Naive thymus-derived CD8-positive, alpha-beta T cell (primary cell): ENCODE results near the gene NOXO1. TPM values are rescaled to one million over a fixed set of nuclear protein-coding genes. Genes with fewer than 3 reads are reported as not detected.

ENCODE experiments used
- ATAC-seq, 2 donors: fragments of 150-1000 bp; cut with Tn5 transposase in 1 of 2; sonication (Bioruptor Pico), chemical (Tn5 transposase) in 1 of 2; 1 replicate in 1 of 2; 2 replicates in 1 of 2; pipeline ENCODE4 v1.10.0; 2021; ENCODE audit warnings: mild to moderate bottlenecking in 2 of 2, moderate library complexity in 2 of 2
- POLR2A ChIA-PET: fragments of 350-600 bp; sonication (Branson Sonifier 250); formaldehyde crosslinking; loops from one replicate; lab custom pipeline; 2021; ENCODE audit warnings: antibody characterized with exemption; lab: Charles Lee
- DNase-seq, 10 donors: peaks; one replicate each; pipeline versions ENCODE4 v3.0.0 to v3.0.0-alpha.2; 2020 to 2022
- H3K27ac Mint-ChIP-seq, 10 donors: one replicate each; pipeline ENCODE4 v1.8.0; 2020 to 2022; ENCODE audit warnings: mild to moderate bottlenecking in 10 of 10, mixed read lengths in 10 of 10, moderate library complexity in 4 of 10, inconsistent platforms in 1 of 10
- H3K27me3 Mint-ChIP-seq, 5 donors: one replicate each; pipeline ENCODE4 v1.8.0; 2021 to 2022; ENCODE audit warnings: mixed read lengths in 5 of 5
- H3K36me3 Mint-ChIP-seq, 3 donors: one replicate each; pipeline ENCODE4 v1.8.0; 2020 to 2022; ENCODE audit warnings: mixed read lengths in 3 of 3, mild to moderate bottlenecking in 2 of 3, inconsistent platforms in 1 of 3
- H3K4me1 Mint-ChIP-seq, 4 donors: one replicate each; pipeline ENCODE4 v1.8.0; 2021 to 2022; ENCODE audit warnings: mixed read lengths in 4 of 4
- H3K4me3 Mint-ChIP-seq, 10 donors: one replicate each; pipeline ENCODE4 v1.8.0; 2020 to 2022; ENCODE audit warnings: mild to moderate bottlenecking in 10 of 10, mixed read lengths in 10 of 10, moderate library complexity in 6 of 10, inconsistent platforms in 1 of 10
- H3K9me3 Mint-ChIP-seq, 9 donors: one replicate each; pipeline ENCODE4 v1.8.0; 2020 to 2022; ENCODE audit warnings: mixed read lengths in 9 of 9, mild to moderate bottlenecking in 3 of 9, inconsistent platforms in 1 of 9, moderate library complexity in 1 of 9
- polyA plus RNA-seq, 3 donors: library from polyadenylated mRNA; unstranded; fragments of 300-500 nt; fragmentation: Illumina TruSeq; gene quantifications; one replicate each; pipeline ENCODE4 v1.2.3, GENCODE V29; 2021
- total RNA-seq, 8 experiments: library from RNA in 2 of 8; stranded (reverse) in 2 of 8; gene quantifications; one replicate each; pipeline ENCODE4 v1.2.3 and lab custom pipeline; 2021 to 2026

Gene NOXO1, protein sequence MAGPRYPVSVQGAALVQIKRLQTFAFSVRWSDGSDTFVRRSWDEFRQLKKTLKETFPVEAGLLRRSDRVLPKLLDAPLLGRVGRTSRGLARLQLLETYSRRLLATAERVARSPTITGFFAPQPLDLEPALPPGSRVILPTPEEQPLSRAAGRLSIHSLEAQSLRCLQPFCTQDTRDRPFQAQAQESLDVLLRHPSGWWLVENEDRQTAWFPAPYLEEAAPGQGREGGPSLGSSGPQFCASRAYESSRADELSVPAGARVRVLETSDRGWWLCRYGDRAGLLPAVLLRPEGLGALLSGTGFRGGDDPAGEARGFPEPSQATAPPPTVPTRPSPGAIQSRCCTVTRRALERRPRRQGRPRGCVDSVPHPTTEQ
- total RNA-seq: 1 to 10 TPM; 1.3 to 2.3 TPM
- polyA plus RNA-seq: not detected
- total RNA-seq (lab: John Stamatoyannopoulos, UW): 0 to 1.7 (median 0.55) reads per million in 6 experiments

DNA sequence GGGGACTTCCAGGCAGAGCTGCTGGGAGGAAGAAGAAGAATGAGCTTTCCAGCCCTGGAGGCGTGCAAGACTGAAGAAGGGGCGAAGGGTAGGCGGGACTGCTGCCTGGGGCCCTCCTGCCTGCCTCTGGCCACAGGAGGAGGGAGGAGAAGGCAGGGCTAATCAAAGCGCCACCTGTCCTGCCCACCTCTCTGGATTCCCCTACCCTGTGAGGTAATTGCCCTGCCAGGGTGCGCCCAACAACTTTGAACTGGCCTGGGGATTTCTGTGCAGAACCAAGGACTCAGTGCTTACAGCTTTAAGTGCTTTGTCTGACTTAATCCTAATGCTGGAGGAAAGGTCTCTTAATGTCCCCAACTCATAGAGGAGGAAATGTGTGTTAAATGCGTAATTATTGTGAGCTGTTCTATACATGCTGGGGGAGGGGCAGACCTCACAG is at the start of gene NOXO1:
Gene NOXO1 (minus strand): TSS at position 72 of the 439 bp plus-strand sequence. CDS start 290 bp downstream, outside the sequence.
- Mint-ChIP-seq H3K4me1 (peaks cover 5 to 19% (median 15%) of the 10 kb centered on the region in 4 donors), H3K4me3 (peak within 1 kb of the TSS in 7 of 10 donors; percentile 22 to 79 (median 73)), H3K27ac (peak within 1 kb of the TSS in 1 of 10 donors; percentile 73), H3K36me3 (peaks cover 0 to 36% (median 5%) of the 10 kb centered on the region in 3 donors), H3K27me3 (peaks cover 1 to 28% (median 4%) of the 10 kb centered on the region in 5 donors), H3K9me3 (no peaks in the 10 kb centered on the region)
- no peak for ATAC-seq
- POLR2A ChIA-PET: interaction anchor here (1.0 to 7.3 kb wide), 3 partner anchors 10 to 28 kb away, joined by 4 to 89 read pairs (median 43); partner anchors contain the start of genes NDUFB10, RPS2, TBL3 and ZNF598
- DNase-seq: no peak

DNA sequence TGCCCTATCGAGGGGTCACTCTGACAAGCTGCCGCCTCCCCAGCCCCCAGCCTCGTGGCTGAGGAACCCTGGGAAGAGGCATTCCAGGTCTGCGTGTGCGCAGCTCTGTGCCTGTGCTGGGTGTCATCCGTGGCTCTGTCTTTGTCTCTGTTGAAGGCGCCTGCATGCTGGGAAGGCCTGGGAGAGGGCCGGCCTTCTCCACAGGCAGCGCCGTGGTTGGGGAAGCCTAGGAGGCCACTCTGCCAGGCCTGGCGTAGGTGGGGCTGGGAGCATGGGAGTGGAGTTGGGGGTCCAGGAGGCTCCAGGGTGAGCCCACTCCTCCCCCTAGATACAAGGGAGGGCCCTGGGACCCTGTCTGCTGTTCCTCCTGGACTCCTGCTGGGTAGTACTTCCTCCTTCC is 48.8 kb upstream of the NOXO1 start:
- Mint-ChIP-seq H3K27ac (no peak overlapping the region), H3K36me3 (no peaks in the 10 kb centered on the region), H3K27me3 (no peaks in the 10 kb centered on the region), H3K4me3 (no peak overlapping the region), H3K9me3 (no peaks in the 10 kb centered on the region), H3K4me1 (peaks cover 1 to 18% (median 8%) of the 10 kb centered on the region in 4 donors)
- POLR2A ChIA-PET: interaction anchor here (0.6 to 1.2 kb wide), 2 partner anchors 15 to 125 kb away, joined by 3 to 4 read pairs; partner anchors contain the start of gene TRAF7
- ATAC-seq (no peak), DNase-seq (no peak)

DNA sequence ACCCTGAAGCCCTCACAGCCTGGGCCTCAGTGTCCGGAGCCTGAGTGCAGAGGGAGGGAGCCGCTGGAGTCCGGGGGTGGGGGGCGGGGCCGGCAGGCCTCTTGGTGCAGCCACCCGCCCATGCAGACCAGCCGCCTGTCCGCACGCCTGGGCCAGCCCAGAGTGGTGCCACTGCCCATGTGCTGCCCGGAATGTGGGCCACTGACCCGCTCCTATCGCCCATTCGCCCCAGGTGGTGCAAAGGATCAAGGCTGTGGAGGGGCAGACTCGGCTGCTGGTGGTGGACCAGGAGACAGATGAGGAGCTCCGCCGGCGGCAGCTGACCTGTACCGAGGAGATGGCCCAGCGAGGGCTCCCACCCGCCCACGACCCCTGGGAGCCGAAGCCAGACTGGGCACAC is 48.1 kb upstream of the NOXO1 start:
- Mint-ChIP-seq H3K36me3 (no peaks in the 10 kb centered on the region), H3K27me3 (no peaks in the 10 kb centered on the region), H3K4me1 (peaks cover 1 to 20% (median 8%) of the 10 kb centered on the region in 4 donors), H3K9me3 (no peaks in the 10 kb centered on the region), H3K4me3 (no peak overlapping the region), H3K27ac (no peak overlapping the region)
- POLR2A ChIA-PET: no interaction called here
- ATAC-seq: no peak
- DNase-seq: no peak

DNA sequence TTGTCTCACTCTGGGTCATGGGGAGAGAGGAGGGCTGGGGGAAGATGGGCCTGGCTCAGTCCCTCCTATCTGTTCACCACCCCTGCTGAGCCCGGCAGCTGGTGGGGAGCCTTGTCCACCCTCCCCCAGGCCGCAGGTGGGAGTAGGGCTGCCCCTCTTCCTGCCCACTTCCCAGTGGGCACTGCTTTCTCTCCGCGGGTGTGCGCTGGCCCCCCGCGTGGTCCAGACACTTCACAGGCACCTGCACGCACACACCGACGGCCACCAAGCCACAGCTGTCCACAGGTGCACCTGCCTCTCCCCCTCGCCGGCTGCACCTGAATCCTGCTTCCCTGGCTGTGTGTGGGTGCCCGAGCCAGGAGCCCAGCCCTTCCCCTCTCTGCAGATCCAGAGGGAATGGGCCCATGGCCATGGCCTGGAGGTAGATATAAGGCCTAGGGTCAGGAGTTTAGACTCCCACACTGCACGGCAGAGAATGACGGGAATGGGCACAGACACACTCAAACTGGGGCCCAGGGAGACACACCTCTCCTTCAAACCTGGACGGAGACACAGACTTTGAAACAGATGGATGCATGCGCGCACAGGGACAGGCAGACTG is 47.5 kb upstream of the NOXO1 start:
- H3K36me3 Mint-ChIP-seq: no peaks in the 10 kb centered on the region
- no peak for ATAC-seq
- H3K27me3 Mint-ChIP-seq: no peaks in the 10 kb centered on the region
- H3K4me3 Mint-ChIP-seq: no peak overlapping the region
- H3K9me3 Mint-ChIP-seq: no peaks in the 10 kb centered on the region
- no peak for DNase-seq
- H3K4me1 Mint-ChIP-seq: peaks cover 5 to 24% (median 13%) of the 10 kb centered on the region in 4 donors
- POLR2A ChIA-PET: interaction anchor here (1.4 to 3.1 kb wide), 2 partner anchors 64 to 126 kb away, joined by 6 to 21 read pairs; partner anchors contain the start of genes RPS2 and TRAF7
- H3K27ac Mint-ChIP-seq: peak overlapping the region in 1 of 10 donors; percentile 59

DNA sequence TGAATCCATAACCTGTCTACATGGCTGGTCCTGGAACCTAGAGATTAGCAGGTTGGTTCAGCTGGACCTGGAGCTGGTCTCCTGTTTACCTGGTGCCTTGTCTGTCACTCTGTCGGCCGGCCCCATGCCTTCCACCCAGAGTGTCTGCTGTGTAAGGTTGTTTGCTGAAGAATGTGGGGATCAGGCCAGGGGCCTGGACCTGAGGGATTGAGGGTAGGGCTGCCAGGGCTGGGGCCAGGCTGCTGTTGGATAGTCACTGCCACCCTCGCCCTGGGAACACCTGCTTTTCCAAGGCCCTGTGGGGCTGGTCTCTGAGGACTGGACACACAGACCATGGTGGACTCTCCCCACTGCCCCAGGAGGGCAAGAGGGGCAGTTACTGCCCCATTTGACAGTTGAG is 46.9 kb upstream of the NOXO1 start:
- Mint-ChIP-seq H3K4me3 (peak overlapping the region in 9 of 10 donors; percentile 36 to 89 (median 75)), H3K4me1 (peaks cover 5 to 28% (median 15%) of the 10 kb centered on the region in 4 donors), H3K27ac (peak overlapping the region in 3 of 10 donors; percentile 17 to 72 (median 38))

DNA sequence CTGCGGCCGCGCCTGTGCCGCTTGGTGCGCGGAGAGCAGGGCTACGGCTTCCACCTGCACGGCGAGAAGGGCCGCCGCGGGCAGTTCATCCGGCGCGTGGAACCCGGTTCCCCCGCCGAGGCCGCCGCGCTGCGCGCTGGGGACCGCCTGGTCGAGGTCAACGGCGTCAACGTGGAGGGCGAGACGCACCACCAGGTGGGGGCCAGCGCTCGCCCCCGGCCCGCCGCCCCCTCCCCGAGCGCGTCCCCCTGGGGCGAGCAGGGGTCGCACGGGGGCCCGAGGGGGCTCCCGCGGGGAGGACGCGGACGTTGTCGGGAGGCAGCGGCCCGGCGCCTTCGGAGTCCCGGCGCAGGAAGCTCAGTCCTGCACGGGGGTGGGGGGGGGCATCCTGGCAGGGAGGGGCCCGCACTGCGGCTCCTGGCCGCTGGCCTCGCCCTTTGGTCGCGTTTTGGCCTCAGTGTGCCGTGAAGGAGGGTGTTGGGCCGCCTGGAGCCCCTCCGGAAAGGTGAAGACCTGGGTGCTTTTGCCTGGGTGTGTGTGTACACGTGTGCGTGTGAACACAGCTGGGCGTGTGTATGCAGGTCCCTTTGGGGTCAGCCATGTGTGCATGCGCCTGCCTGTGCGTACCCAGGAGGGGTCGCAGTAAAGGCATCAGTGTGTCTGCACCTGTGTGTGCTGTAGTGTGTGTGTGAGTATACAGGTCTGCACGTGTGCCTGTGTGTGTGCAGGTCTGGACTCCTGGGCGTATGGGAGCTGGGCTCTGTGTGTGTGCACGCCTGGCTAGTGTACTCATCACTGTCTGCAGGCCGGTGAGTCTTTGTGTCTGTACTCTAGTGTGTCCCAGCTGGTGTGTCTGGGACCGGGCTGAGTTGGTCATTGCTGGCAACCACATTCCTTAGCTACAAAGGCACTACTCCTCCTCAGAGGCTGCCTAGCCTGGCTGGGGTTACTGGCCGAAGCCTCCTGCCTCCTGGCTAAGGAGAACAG is 46.0 kb upstream of the NOXO1 start:
- H3K9me3 Mint-ChIP-seq: no peaks in the 10 kb centered on the region
- H3K36me3 Mint-ChIP-seq: no peaks in the 10 kb centered on the region
- DNase-seq (peak in 3 of 10 donors; percentile 33 to 36 (median 34)), ATAC-seq (peak; percentile 21 to 48)
- POLR2A ChIA-PET: interaction anchor here (0.6 to 3.1 kb wide), 11 partner anchors 11 to 178 kb away, joined by 3 to 21 read pairs (median 3); partner anchors contain the start of genes MLST8, NTHL1, RPS2 and TRAF7
- peaks cover 8 to 29% (median 21%) of the 10 kb centered on the region in 4 donors for H3K4me1 Mint-ChIP-seq
- H3K27me3 Mint-ChIP-seq: peaks cover 3 to 11% (median 8%) of the 10 kb centered on the region in 5 donors
- H3K4me3 Mint-ChIP-seq: peak overlapping the region; percentile 64 to 89 (median 76)
- peak overlapping the region in 4 of 10 donors; percentile 52 to 87 (median 64) for H3K27ac Mint-ChIP-seq

More for the DNA sequence above, 46.9 kb upstream of the NOXO1 start:
- Mint-ChIP-seq H3K27me3 (peaks cover 0 to 3% (median under 1%) of the 10 kb centered on the region in 5 donors), H3K36me3 (no peaks in the 10 kb centered on the region), H3K9me3 (no peaks in the 10 kb centered on the region)
- POLR2A ChIA-PET: interaction anchor here (0.6 to 3.1 kb wide), 7 partner anchors 12 to 127 kb away, joined by 3 to 21 read pairs (median 3); partner anchors contain the start of genes RPS2 and TRAF7
- no peak for ATAC-seq
- DNase-seq: no peak

DNA sequence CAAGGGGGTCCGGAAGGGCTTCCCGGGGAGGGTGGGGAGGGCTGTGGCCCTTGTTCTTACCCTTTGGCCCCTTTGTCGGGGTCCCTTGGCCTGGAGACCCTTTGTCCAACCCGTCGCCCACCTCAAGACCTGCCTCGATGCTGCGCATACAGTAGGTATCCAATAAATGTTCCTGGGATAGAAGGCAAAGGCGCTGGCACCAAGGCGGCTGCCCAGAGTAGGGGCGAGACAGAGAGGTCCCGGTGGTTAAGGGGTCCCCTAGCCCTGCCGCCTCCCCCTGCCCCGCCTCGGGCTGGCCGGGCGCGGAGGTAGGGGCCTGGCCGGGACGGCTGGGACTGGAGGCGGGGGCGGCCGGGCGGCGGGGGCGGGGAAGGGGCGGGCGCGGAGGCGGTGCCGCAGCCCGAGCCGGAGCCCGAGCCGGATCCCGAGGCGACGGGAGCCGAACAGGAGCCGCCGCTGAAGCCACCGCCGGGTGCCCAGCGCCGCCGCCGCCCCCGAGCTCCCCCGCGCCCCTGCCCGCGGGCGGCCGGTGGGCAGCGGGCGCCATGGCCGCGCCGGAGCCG is 45.3 kb upstream of the NOXO1 start, which contains the start of gene NHERF2:
Gene NHERF2 (plus strand): TSS at position 442 of the 563 bp plus-strand sequence. CDS start 104 bp downstream, at position 546.
- peak within 1 kb of the TSS in 4 of 10 donors; percentile 52 to 87 (median 64) for H3K27ac Mint-ChIP-seq
- peak in 4 of 10 donors; percentile 34 to 45 (median 39) for DNase-seq

DNA sequence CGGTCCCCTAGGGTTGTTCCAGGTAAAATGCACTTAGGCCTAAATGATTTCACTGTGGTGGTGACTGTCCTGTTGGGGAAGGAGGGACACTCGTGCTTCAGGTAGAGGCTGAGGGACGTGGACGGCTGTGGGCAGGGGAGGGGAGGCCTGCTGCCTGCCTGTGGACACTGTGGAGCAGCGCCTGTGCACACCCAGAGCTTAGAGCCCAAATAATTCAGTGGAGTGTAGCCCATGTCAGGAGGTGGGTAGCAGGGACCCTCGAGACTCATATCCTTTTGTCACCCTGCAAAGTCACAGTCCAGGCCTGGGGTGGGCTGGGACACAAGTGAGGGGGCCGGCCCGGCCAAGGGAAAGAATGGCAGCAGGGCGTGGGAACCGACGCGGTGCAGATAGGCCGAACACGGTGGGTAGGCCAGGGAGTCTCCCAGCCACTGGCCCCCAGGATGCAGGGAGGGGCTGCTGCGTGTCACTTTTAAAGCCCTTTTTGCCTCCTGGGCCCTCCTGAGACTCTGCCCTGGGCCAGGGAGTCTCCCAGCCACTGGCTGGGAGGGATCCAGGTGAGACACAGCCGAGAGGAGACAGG is 44.7 kb upstream of the NOXO1 start:
- Mint-ChIP-seq H3K9me3 (no peaks in the 10 kb centered on the region), H3K27me3 (peaks cover 6 to 25% (median 8%) of the 10 kb centered on the region in 5 donors), H3K27ac (peak overlapping the region in 1 of 10 donors; percentile 43), H3K4me1 (peaks cover 8 to 25% (median 20%) of the 10 kb centered on the region in 4 donors), H3K4me3 (peak overlapping the region; percentile 12 to 69 (median 53)), H3K36me3 (no peaks in the 10 kb centered on the region)
- no peak for DNase-seq
- no peak for ATAC-seq
- POLR2A ChIA-PET: interaction anchor here (0.5 to 5.4 kb wide), 4 partner anchors 14 to 238 kb away, joined by 3 to 24 read pairs (median 12); partner anchors contain the start of gene TRAF7

More for the DNA sequence above, 45.3 kb upstream of the NOXO1 start, which contains the start of gene NHERF2:
- Mint-ChIP-seq H3K27me3 (peaks cover 4 to 19% (median 8%) of the 10 kb centered on the region in 5 donors), H3K4me3 (peak within 1 kb of the TSS; percentile 64 to 89 (median 76)), H3K9me3 (no peaks in the 10 kb centered on the region), H3K4me1 (peaks cover 8 to 25% (median 20%) of the 10 kb centered on the region in 4 donors), H3K36me3 (no peaks in the 10 kb centered on the region)
- POLR2A ChIA-PET: interaction anchor here (0.6 to 3.1 kb wide), 3 partner anchors 35 to 179 kb away, joined by 3 to 21 read pairs (median 4); partner anchors contain the start of genes MLST8 and TRAF7
- peak; percentile 24 to 54 for ATAC-seq

DNA sequence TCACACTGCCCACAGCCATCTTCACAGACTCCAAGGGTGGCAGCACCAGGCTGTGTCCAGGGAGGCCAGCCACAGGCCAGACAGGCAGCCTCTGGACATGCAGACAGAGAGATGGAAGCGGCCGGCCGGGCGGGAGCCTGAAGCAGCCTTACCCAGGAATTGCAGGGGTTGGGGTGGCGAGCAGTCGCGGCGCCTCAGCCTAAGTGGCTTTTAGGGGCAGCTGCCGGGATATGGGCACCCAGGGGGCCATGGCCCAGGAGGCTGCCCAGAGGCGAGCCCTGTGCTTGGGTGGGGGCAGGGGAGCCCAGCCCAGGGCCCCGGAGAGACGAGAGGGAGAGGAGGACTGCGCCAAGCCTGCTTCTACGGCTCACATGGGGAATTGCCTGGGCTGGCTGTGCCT is 44.0 kb upstream of the NOXO1 start:
- H3K27ac Mint-ChIP-seq: no peak overlapping the region

DNA sequence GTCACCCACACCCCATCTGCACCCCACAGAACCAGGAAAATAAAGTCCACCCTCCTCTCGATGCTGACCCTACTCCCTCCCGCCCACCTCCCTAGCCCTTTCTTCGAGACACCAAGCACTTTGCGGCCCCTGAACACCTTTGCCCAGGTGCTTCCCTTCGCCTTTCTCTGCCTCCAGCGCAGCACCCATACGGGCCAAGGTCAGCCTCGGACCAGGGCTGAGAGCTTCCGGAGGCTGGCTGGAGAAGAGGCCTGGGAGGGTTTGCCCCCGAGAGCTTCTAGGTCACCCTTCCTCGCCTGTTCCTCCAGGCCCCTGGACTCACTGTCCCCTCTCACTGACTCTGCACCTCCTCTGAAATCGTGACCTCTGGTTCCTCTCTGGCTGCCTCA is 42.8 kb upstream of the NOXO1 start:
- H3K4me3 Mint-ChIP-seq: peak overlapping the region in 7 of 10 donors; percentile 26 to 74 (median 49)
- H3K9me3 Mint-ChIP-seq: no peaks in the 10 kb centered on the region
- H3K4me1 Mint-ChIP-seq: peaks cover 10 to 36% (median 22%) of the 10 kb centered on the region in 4 donors
- POLR2A ChIA-PET: interaction anchor here (0.5 to 5.4 kb wide), 8 partner anchors 11 to 209 kb away, joined by 3 to 24 read pairs (median 3); partner anchors contain the start of genes TBL3 and TRAF7
- H3K27me3 Mint-ChIP-seq: peaks cover 7 to 30% (median 11%) of the 10 kb centered on the region in 5 donors
- DNase-seq: no peak
- no peak for ATAC-seq
- no peaks in the 10 kb centered on the region for H3K36me3 Mint-ChIP-seq
- H3K27ac Mint-ChIP-seq: peak overlapping the region in 7 of 10 donors; percentile 51 to 96 (median 84)

More for the DNA sequence above, 44.0 kb upstream of the NOXO1 start:
- no peaks in the 10 kb centered on the region for H3K9me3 Mint-ChIP-seq
- DNase-seq (no peak), ATAC-seq (no peak)
- peaks cover 10 to 32% (median 22%) of the 10 kb centered on the region in 4 donors for H3K4me1 Mint-ChIP-seq
- POLR2A ChIA-PET: interaction anchor here (0.5 to 5.4 kb wide), 5 partner anchors 13 to 239 kb away, joined by 3 to 24 read pairs (median 3); partner anchors contain the start of genes TBL3 and TRAF7
- H3K27me3 Mint-ChIP-seq: peaks cover 7 to 30% (median 11%) of the 10 kb centered on the region in 5 donors
- H3K36me3 Mint-ChIP-seq: no peaks in the 10 kb centered on the region
- peak overlapping the region in 5 of 10 donors; percentile 26 to 69 (median 45) for H3K4me3 Mint-ChIP-seq
